GM18508 (cell line): ENCODE data around the gene PODN.

ENCODE experiments used
- ATAC-seq: cut with Tn5 transposase; IDR thresholded peaks from one replicate; pipeline ENCODE4 v1.9.1; 2021; ENCODE audit warnings: moderate number of reproducible peaks; ENCODE audit not compliant: insufficient read depth, unreplicated experiment

The PODN gene

GRCh38 chr1:53087332-53088285, 25.6 kb downstream of the PODN start:
- ATAC-seq = no peak

- ATAC-seq = no peak
Measured at GRCh38 chr1:53088616-53089300, 26.7 kb downstream of the PODN start.

- ATAC-seq = no peak
Measured at GRCh38 chr1:53089478-53090226, 27.6 kb downstream of the PODN start.

- ATAC-seq = no peak
Measured at GRCh38 chr1:53090227-53091147, 28.5 kb downstream of the PODN start.

GRCh38 chr1:53091841-53092645, 30.0 kb downstream of the PODN start:
- ATAC-seq = no peak

GRCh38 chr1:53092659-53093450, 30.8 kb downstream of the PODN start:
- no peak for ATAC-seq

- ATAC-seq = no peak
Measured at GRCh38 chr1:53093451-53093754, 31.4 kb downstream of the PODN start.

- no peak for ATAC-seq
Measured at GRCh38 chr1:53093778-53094532, 31.9 kb downstream of the PODN start.

- ATAC-seq = no peak
Measured at GRCh38 chr1:53094533-53094919, 32.5 kb downstream of the PODN start.

- ATAC-seq = no peak
Measured at GRCh38 chr1:53104289-53104913, 42.4 kb downstream of the PODN start.

GRCh38 chr1:53107090-53107489, 45.1 kb downstream of the PODN start:
- ATAC-seq = no peak

- no peak for ATAC-seq
Measured at GRCh38 chr1:53107570-53108322, 45.7 kb downstream of the PODN start.

- ATAC-seq = no peak
Measured at GRCh38 chr1:53108646-53109580, 46.9 kb downstream of the PODN start.

GRCh38 chr1:53110370-53111072, 48.5 kb downstream of the PODN start:
- no peak for ATAC-seq

- no peak for ATAC-seq
Measured at GRCh38 chr1:53111073-53111556, 49.1 kb downstream of the PODN start.
